OCI-LY7 (cell line): ENCODE measurements around the gene GPC3. TPM values are rescaled to one million over a fixed set of nuclear protein-coding genes. Genes with fewer than 3 reads are reported as not detected.
"Not testable (repeated sequence)": the region's sequence is repeated elsewhere in the genome, so short reads cannot be mapped to it uniquely, and the experiment has no call there.

Experiments used
- BruUV-seq: library from RNA; stranded (reverse); fragments of 400-500 nt; replicated peaks from 2 replicates; lab custom pipeline; 2021; lab: Mats Ljungman, UMichigan
- CTCF ChIA-PET: fragments of 300-600 bp; sonication (Branson Sonifier 250); formaldehyde crosslinking; loops from one replicate; lab custom pipeline; 2022; ENCODE audit warnings: antibody characterized with exemption; ENCODE audit not compliant: unreplicated experiment; lab: Charles Lee
- POLR2A ChIA-PET: fragments of 300-600 bp; sonication (Branson Sonifier 250); formaldehyde crosslinking; loops from one replicate; lab custom pipeline; 2022; ENCODE audit warnings: antibody characterized with exemption; lab: Charles Lee
- DNase-seq: peaks from one replicate; pipeline ENCODE4 v3.0.0-alpha.2; 2015; ENCODE audit warnings: low spot score
- H2AFZ ChIP-seq: fragments of 200-600 bp; sonication (generic), shearing (Covaris generic); 2 replicates; pipeline ENCODE4 v1.6.1; 2014; ENCODE audit warnings: mild to moderate bottlenecking, antibody characterized with exemption, low read length, moderate library complexity
- H3K27ac ChIP-seq: fragments of 200-600 bp; sonication (generic); 2 replicates; pipeline ENCODE4 v1.5.1; 2014; ENCODE audit warnings: mixed run types, low read depth, mild to moderate bottlenecking, moderate library complexity, low read length, inconsistent platforms; ENCODE audit not compliant: poor library complexity, severe bottlenecking
- H3K36me3 ChIP-seq: fragments of 200-600 bp; sonication (generic); 2 replicates; pipeline ENCODE4 v1.6.1; 2014; ENCODE audit warnings: mild to moderate bottlenecking, antibody characterized with exemption, low read length, moderate library complexity, mixed read lengths; ENCODE audit not compliant: insufficient read depth
- H3K4me1 ChIP-seq: fragments of 200-600 bp; sonication (generic); 2 replicates; pipeline ENCODE4 v1.5.1; 2014; ENCODE audit warnings: mild to moderate bottlenecking, low read length; ENCODE audit not compliant: insufficient read depth, poor library complexity, severe bottlenecking
- H3K4me2 ChIP-seq: fragments of 200-600 bp; sonication (generic); 2 replicates; pipeline ENCODE4 v1.6.1; 2014; ENCODE audit warnings: mild to moderate bottlenecking, low read length
- H3K4me3 ChIP-seq: fragments of 200-600 bp; sonication (generic); 2 replicates; pipeline ENCODE4 v1.5.1; 2014; ENCODE audit warnings: mild to moderate bottlenecking, low read depth, low read length; ENCODE audit not compliant: poor library complexity, severe bottlenecking
- H3K79me2 ChIP-seq: fragments of 200-600 bp; sonication (generic); 2 replicates; pipeline ENCODE4 v1.6.1; 2016; ENCODE audit warnings: low read depth, mild to moderate bottlenecking, low read length, moderate library complexity, mixed read lengths; ENCODE audit not compliant: insufficient read depth
- H3K9me2 ChIP-seq: fragments of 200-600 bp; sonication (generic); 2 replicates; pipeline ENCODE4 v1.6.1; 2016; ENCODE audit warnings: mild to moderate bottlenecking, low read length, mixed read lengths; ENCODE audit not compliant: insufficient read depth
- H3K9me3 ChIP-seq: fragments of 200-600 bp; sonication (generic); 2 replicates; pipeline ENCODE4 v1.6.1; 2014; ENCODE audit warnings: mild to moderate bottlenecking, mixed run types, low read length, mixed read lengths
- H4K20me1 ChIP-seq: fragments of 200-600 bp; sonication (generic); 2 replicates; pipeline ENCODE4 v1.6.1; 2014; ENCODE audit warnings: mild to moderate bottlenecking, antibody characterized with exemption, low read length, moderate library complexity, mixed read lengths; ENCODE audit not compliant: insufficient read depth
- EZH2phosphoT487 ChIP-seq: fragments of 200-600 bp; sonication (generic); IDR thresholded peaks from 2 replicates; pipeline ENCODE4 v1.6.1; 2018; ENCODE audit warnings: low read depth, borderline replicate concordance, mild to moderate bottlenecking, mixed run types, antibody characterized with exemption, low read length, moderate library complexity, mixed read lengths
- intact Hi-C: fragments of 100-400 bp; cut with micrococcal nuclease; formaldehyde crosslinking; loops from one replicate; pipeline ENCODE4 v1.10.0; 2022; ENCODE audit not compliant: unreplicated experiment
- total RNA-seq, 2 experiments: library from RNA; depleted of rRNA in 1 of 2; stranded (reverse); fragments of >200 nt in 1 of 2; shearing (Covaris generic) in 1 of 2; gene quantifications; 2 replicates each; pipeline ENCODE4 v1.2.3, GENCODE V29; 2014 to 2022
- TF ChIP-seq, protein P1 (sequence below): fragments of 200-600 bp; sonication (generic); conservative IDR thresholded peaks from 2 replicates; pipeline ENCODE4 v1.5.1; 2014; ENCODE audit warnings: mild to moderate bottlenecking, antibody characterized with exemption, low read length, moderate library complexity, mixed read lengths

The GPC3 gene
- total RNA-seq, 2 experiments from 2014 or later = not detected

DNA sequence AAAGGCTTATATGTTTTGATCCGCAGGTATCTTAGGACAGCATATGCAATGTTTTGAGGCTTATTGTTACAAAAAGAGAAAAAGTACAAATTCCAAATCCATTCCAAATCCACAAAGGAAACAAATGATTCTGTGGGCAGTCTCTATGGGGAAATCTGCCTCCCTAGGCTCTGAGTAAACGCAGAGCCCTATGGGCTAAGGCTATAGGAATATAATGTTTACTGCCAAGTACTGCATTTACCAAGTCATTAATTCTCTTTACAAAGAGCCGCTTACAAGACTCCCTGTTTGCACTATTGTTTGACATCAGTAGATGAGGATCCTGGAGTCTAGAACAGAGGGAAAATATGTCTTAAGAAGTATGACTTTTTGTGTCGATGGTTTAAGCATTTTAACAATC, 357.7 kb downstream of the GPC3 start:
- Histone ChIP-seq H3K79me2 (no peaks in the 10 kb centered on the region), H3K4me2 (no peak overlapping the region), H3K27ac (no peak overlapping the region), H2AFZ (no peak overlapping the region), H3K4me3 (no peak overlapping the region), H3K4me1 (no peaks in the 10 kb centered on the region), H3K36me3 (no peaks in the 10 kb centered on the region), H3K9me2 (no peaks in the 10 kb centered on the region), H4K20me1 (no peaks in the 10 kb centered on the region), H3K9me3 (no peaks in the 10 kb centered on the region)
- intact Hi-C loops = no loop called here
- TF ChIP-seq, protein P1, sequence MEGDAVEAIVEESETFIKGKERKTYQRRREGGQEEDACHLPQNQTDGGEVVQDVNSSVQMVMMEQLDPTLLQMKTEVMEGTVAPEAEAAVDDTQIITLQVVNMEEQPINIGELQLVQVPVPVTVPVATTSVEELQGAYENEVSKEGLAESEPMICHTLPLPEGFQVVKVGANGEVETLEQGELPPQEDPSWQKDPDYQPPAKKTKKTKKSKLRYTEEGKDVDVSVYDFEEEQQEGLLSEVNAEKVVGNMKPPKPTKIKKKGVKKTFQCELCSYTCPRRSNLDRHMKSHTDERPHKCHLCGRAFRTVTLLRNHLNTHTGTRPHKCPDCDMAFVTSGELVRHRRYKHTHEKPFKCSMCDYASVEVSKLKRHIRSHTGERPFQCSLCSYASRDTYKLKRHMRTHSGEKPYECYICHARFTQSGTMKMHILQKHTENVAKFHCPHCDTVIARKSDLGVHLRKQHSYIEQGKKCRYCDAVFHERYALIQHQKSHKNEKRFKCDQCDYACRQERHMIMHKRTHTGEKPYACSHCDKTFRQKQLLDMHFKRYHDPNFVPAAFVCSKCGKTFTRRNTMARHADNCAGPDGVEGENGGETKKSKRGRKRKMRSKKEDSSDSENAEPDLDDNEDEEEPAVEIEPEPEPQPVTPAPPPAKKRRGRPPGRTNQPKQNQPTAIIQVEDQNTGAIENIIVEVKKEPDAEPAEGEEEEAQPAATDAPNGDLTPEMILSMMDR = no peak
- TF ChIP-seq EZH2phosphoT487 = no peak
- no TSS peak for BruUV-seq
- ChIA-PET POLR2A (interaction anchor here (0.6 kb wide), 1 partner anchor 59 kb away, joined by 4 read pairs; no protein-coding TSS in a partner anchor), CTCF (no interaction called here)
- DNase-seq = no peak

DNA sequence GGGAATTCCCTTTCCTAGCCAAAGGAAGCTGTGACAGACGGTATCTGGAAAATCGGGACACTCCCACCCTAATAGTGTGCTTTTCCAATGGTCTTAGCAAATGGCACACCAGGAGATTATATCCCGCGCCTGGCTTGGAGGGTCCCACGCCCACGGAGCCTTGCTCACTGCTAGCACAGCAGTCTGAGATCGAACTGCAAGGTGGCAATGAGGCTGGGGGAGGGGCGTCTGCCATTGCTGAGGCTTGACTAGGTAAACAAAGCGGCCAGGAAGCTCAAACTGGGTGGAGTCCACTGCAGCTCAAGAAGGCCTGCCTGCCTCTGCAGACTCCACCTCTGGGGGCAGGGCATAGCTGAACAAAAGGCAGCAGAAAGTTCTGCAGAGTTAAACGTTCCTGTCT, 364.0 kb downstream of the GPC3 start:
- H3K4me1 ChIP-seq, H3K9me3 ChIP-seq, POLR2A ChIA-PET, H3K4me3 ChIP-seq, H3K9me2 ChIP-seq, DNase-seq, H3K27ac ChIP-seq, H3K36me3 ChIP-seq, intact Hi-C loops, H3K4me2 ChIP-seq, H2AFZ ChIP-seq, H3K79me2 ChIP-seq, H4K20me1 ChIP-seq, CTCF ChIA-PET, BruUV-seq: not testable (repeated sequence)

DNA sequence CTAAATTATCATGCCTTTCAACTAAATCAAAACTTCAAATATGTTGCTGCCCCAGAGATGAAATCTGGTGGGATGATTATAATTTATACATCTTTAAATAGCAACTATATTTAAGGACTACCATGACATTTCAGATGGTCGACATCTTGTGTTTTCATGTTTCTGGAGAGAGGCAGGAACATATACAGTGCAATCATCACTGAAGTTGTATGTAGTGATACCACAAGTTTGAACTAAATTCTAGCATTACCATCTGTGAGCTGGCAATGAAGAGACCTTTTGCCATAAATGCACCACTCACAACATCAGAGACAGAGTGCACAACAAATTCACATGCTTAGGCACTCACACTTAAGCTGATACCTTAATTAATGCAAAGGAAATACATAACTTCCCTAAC, 373.7 kb downstream of the GPC3 start:
- H3K4me2 ChIP-seq = no peak overlapping the region
- TF ChIP-seq, protein P1 = no peak
- no peak for TF ChIP-seq EZH2phosphoT487
- H3K9me3 ChIP-seq = no peaks in the 10 kb centered on the region
- no peaks in the 10 kb centered on the region for H3K4me1 ChIP-seq
- ChIA-PET CTCF (no interaction called here), POLR2A (no interaction called here)
- H2AFZ ChIP-seq = no peak overlapping the region
- H3K79me2 ChIP-seq = no peaks in the 10 kb centered on the region
- H4K20me1 ChIP-seq = no peaks in the 10 kb centered on the region
- no TSS peak for BruUV-seq
- intact Hi-C loops = no loop called here
- H3K27ac ChIP-seq = no peak overlapping the region
- H3K4me3 ChIP-seq = no peak overlapping the region
- H3K36me3 ChIP-seq = no peaks in the 10 kb centered on the region
- DNase-seq = no peak
- no peaks in the 10 kb centered on the region for H3K9me2 ChIP-seq
